HG03039 (cell line): Measurements from ENCODE around the gene ATG14.
"Not testable (repeated sequence)": the region's sequence is repeated elsewhere in the genome, so short reads cannot be mapped to it uniquely, and the experiment has no call there.

ENCODE experiments used
- ATAC-seq: cut with Tn5 transposase; IDR thresholded peaks from one replicate; pipeline ENCODE4 v1.9.1; 2021; ENCODE audit warnings: mild to moderate bottlenecking, moderate library complexity; ENCODE audit not compliant: unreplicated experiment

ATG14 gene

DNA sequence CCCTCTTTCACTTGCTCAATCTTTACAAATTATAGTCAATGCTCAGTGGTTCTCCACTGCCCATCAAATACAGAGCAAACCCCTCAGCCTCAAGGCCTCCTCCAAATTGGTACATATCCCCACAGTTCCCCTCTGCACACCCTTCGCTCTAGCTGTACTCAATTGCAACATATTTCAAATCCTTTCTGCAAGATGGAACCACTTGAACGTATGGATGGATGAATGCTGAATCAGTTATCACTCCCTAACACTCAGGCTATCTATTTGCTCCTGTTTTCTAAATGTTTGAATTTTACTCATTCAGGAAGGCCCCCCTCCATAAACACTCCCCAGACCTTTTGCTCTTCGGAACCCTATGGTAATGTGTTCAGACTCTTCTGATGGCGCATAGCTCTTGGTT is 24.5 kb downstream of the ATG14 start:
- no peak for ATAC-seq

DNA sequence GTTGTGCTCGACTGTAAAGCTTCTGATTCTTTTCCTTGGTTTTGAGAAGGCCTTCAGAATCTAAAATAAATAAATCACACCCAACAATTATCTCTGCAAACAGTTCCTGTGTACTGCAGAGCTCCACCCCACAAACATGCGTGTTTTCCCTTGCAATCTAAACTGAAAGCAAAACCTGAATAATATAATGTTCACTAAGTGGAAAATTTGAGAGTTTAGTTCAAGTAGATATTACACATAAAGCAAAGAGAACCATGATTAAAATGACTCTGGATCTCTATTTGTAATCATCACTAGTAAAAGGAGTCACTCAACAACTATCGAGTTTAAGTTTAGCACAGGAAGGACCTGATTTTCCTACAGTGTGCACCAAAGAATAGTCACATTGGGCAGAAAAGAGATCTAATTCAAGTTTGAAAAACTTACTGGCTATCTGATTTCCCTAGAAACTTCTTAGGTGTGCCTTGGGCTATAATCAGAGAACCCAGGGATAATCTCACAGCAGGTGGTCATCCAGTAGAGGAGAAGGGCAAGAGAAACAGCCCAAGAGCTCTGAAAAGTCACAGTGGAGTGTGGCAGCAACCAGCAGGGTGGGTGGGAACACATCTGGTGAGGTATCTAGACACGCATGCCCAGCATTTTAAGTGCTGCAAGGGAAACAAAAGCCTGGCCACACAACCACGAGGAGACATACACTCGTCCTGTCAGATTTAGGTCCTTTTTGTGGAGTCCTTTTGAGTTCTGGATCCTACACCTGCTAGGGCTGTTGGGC is 25.4 kb downstream of the ATG14 start:
- ATAC-seq = no peak

DNA sequence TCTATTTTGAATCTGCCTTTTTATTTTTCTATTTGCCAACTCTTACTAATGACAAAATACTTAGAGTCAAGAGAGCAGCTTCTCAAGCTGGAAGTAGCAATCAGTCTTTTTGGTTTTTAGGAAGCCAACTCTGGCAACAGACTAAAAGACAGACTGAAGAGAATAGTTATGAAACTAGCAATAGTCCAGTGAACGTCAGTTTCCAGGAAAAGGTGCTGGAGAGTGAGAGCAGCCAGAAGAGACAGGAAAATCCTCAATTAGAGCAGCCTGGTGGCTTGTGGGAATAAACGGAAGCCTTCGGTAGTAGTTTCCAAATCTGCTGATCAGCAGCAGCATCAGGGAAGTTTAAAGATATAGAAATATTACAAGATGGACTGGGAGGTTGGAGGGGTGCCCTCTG is 27.1 kb downstream of the ATG14 start:
- no peak for ATAC-seq

DNA sequence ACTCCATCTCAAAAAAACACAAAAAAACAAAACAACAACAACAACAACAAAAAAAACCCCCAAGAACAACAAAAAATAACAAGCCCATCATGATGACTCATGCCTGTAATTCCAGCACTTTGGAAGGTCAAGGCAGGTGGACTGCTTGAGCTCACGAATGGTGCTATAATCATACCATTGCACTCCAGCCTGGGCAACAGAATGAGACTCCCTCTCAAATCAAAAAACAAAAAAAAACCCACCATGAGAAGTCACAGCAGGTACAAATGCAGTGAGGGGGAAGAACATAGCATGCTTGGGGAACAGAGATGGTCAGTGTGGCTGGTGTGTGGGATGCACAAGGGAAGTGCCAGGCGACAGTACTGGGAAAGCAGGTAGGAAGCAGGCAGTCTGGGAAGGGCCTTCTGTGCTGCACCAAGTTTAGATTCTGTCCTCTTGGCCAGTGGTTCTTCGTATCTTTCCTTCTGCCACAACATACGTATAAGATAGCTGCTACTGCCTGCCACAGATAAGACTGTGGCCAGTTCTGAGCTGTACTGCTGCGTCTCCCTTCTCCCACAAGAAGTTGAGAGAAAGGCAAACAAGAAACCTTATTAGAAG is 28.0 kb downstream of the ATG14 start:
- no peak for ATAC-seq

DNA sequence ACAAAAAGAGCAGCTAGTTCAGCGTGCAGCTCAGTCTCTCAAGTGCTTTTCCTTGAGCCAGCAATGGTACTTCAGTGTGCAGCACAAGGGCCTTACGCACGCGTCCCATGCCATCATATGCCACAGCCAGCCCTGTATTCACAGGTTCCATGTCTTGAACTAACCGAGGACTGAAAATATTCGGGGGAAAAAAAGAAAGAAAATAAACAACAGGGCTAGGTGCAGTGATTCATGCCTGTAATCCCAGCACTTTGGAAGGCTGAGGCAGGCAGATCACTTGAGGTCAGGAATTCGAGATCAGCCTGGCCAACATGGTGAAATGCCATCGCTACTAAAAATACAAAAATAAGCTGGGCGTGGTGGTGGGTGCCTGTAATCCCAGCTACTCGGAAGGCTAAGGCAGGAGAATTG is 28.6 kb downstream of the ATG14 start:
- ATAC-seq = not testable (repeated sequence)

DNA sequence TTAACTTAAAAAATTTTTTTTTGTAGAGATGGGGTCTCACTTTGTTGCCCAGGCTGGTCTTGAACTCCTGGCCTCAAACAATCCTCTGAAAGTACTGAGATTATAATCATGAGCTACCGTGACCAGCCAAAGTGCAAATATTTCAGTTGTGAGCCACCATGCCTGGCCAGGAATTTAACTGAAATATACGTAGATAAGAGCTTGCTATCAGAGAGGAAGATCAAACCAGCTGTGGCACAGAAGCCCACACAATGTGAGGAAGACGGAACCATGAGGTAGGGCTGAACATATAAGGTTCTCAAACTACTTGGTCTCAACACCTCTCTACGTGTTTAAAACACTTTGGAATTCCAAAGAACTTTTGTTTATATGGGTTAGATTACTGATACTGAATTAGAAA is 29.1 kb downstream of the ATG14 start:
- no peak for ATAC-seq

DNA sequence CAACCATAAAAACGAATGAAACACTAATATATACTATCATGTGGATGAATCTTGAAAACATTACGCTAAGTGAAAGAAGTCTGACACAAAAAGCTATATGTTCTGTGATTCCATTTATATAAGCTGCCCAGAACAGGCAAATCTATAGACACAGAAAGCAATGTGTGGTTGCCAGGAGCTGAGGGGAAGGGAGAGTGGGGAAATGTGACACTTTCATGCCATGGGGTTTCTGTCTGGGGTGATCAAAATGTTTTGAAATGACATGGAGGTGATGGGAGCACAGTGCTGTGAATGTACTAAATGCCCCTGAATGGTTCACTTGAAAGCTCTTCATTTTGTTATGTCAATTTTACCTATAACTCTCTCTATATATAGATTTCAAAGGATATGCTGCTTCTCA is 30.1 kb downstream of the ATG14 start:
- ATAC-seq = no peak

DNA sequence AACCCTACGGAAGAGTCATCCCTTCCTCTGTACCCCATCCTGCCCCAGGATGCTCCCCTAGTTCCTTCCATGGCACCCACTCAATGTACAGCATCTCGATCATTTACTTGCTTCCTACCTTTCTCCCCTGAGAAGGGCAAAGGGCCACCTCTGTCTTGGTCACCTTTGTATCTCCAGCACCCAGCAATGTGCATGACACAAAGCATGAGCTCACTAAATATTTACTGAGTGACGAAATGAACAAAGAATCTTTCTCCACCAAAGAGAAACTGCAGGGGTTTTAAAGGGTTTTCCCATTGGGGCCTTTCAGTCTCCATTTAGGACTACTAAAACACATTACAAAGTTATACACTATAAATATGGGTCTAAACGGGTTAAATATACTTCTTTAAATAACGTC is 30.6 kb downstream of the ATG14 start:
- no peak for ATAC-seq

DNA sequence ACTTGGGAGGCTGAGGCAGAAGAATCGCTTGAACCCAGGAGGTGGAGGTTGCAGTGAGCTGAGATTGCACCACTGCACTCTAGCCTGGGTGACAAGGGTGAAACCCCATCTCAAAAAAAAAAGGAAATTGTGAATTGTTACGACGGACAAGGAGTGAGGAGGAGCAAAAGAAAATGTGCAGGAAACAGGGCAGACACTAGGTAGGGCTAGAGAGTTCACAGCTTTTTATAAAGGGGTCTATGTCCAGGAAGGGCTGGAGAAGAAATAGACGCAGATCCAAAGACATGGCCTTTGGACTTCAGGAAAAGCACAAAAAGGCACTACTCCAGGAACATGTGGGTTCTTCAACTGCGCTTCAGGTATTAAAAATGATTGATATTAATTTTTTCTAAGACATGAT is 34.4 kb downstream of the ATG14 start:
- no peak for ATAC-seq

DNA sequence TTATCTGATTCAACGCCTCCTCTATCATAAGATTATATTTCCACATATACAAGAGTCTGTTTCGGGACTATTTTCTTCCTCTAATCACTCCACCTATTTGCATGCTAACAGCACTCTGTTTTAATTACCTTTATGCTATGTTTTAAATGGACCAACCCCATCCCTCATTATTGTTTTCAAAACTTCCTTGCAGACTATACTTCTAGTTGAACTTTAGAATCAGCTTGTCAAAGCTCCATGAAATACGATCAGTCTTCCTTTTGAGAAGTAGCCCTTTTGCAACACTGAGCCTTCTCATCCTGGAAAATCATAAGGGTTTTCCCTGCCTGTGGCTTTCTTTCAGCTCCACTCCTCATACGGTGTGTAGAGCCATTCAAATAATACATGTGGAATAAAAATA is 36.9 kb downstream of the ATG14 start:
- no peak for ATAC-seq

DNA sequence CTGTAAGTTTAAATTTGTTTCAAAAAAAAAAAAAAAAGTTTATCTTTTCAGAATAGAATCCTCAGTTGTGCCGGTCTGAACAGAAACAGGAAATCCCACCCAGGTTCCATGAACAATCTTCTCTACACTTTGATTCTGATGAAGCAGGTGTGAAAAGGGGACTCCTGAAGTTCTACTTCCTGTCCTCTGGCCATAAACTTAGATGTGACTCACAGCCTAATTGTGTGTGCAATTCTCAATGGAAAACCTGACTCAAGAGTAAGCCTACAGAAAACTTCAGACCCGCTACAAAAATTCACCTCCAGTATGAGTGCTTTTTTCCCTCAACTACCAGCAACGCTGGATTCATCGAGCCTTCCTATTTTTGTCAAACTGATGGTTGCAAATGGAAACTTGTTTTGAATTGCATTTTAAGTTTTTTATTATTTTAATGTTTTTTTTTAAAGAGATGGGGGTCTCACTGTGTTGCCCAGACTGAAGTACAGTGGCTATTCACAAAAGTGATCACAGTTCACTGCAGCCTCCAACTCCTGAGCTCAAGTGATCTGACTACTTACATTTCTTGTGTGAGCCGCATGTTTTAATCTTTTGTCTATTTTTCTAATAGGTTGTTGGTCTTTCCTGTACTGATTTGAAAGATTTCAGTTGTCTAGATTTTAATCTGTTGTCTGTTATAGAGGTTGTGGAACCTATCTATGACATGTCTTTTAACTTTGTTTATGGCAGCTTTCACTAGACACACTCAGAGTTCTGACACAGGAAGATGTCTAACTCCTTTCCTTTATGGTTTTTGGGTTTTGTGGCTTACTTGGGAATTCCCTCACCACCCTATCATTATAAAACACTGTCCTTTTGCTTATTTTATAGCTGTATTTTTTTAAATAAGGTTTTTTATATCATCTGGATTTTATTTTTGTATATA is 37.6 kb downstream of the ATG14 start:
- no peak for ATAC-seq

DNA sequence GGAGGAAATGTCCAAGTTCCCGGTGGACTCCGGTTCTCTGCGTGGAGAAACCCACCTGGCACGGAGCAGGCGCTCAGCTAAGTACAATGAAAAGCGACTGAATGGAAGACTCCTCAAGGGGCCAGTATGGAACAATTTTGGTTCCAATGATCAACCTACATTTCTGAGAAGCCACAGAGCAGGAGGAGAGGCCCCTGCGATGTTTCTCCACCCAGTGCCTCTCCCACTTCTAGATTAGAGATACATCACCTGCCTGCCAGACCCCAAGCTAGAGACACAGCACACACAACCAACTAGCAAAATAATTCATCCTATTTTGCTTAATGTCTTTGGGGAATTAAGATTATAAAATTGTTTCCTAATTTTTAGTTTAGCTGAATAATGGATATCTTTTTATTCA is 38.8 kb downstream of the ATG14 start:
- ATAC-seq = no peak

DNA sequence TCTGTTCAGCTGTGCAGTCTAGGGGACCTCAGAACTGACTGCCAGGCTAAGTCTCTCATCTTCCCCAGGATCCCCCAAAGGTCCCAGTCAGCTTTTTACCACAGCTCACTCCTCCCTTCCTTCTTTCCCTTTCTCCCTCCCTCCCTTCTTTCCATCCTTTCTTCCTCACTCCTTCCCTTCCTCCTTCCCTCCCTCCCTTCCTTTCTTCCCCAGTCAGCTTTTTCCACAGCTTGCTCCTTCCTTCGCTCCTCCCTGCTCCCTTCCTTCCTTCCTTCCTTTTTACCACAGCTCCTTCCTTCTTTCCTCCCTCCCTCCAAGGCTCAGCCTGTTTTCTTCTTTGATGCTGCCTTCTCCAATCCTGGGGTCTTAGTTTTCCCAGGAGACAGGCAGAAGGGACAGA is 39.2 kb downstream of the ATG14 start:
- no peak for ATAC-seq

DNA sequence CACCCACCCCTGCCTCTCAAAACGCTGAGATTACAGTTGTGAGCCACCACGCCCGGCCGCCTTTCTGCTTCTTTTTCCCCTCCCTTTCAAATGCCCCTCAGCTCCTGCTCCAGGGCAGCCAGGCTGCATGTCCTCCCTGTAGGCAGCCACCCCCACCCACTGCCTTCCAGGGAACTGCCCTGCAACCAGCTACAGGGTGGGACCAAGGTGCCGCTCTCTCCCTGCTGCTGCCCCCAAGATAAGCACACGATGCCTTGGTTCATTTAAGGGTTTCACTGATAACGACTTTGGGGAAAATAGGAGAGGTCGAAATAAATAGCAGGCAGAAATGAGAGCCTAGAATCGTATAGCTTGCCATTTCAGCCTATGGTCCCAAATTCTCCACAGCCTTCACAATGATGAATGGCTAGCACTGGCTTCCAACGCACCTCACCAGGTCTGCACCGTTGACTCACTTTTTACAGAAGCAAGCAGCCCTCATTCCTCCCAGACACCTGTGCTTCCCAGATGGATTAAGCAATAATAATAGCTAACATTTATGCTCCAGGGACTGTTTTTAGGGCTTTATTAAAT is 40.7 kb downstream of the ATG14 start:
- no peak for ATAC-seq

DNA sequence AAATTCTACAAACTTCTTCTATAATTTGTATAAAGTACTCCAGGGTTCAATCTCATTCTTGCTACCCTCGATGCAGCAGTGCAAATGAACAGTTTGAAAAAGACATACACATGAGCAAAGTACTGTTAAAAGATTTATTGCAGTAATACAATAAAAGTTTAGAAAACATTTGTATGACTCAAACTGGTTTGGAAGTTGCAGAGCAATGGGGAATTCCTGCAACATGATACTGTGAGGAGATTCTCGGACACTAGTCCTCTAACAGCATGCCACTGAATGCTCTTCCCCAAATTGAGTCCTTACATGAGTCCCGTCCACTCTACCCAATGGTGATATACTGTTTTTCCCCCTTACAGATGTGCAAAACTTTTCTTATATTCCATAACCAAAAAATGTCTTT is 45.4 kb downstream of the ATG14 start:
- ATAC-seq = no peak

DNA sequence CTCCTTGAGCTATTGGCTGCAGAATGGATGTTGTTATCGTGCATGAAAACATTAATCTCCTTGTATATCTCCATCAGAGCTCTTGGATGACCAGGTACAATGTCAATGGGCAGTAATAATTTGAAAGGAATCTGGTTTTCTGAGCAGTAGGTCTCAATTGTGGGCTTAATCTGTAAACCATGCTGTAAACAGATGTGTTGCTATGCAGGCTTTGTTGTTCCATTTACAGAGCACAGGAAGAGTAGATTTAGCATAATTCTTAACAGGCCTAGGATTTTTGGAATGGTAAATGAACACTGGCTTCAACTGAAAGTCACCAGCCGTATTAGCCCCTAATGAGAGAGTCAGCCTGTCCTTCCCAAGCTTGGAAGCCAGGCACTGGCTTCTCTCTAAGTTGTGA is 50.4 kb downstream of the ATG14 start:
- ATAC-seq = no peak

DNA sequence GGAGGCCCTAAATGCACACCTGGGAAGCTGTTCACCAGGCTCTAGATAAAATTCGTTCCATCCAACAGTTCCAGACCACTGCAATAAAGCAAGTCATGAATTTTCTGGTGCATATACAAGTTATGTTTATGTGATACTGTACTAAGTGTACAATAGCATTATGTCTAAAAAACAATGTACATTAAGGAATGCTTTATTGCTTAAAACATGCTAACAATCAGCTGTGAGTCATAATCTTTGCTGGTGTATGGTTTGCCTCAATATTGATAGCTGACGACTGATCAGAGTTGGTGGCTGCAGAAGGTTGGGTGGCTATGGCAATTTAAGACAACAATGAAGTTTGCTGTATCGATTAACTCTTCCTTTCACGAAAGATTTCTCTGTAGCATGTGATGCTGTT is 52.3 kb downstream of the ATG14 start:
- no peak for ATAC-seq

DNA sequence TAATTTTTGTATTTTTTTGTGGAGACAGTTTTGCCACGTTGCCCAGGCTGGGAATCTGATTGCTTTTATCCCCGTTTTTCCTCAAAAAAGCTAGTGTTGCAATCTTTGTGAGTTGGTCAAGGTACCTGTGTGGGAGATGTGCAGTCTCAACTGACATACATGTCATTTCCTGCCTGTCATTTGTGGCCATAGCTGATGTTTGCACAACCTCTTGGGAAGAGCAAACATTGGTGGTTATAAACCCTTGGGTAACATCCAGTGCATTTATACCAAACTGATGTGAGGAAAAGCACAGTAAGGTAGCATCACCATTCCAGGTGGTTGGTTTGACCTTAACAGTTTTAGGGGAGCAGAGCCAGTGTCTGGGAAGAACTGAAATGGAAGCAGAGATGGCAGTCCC is 54.7 kb downstream of the ATG14 start:
- ATAC-seq = no peak

DNA sequence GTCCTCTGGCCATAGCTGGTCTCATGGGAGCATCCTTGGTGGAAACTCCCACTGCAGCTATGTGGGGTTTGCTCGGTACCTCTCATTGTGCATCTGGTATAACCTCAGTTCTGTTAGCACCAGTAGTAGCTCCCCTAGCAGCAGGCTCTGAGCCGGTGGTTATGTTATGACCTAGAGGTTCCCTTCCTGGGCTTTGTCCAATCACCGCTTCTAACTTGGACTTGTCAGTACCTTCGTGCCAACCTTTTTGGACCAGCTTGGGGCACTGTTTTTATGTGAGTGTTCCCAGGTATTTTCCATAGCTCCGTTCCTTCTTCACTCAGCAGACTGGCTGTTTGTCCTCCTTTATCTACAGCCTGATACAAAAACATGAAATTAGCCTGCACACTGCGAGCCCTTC is 55.7 kb downstream of the ATG14 start:
- ATAC-seq = no peak

DNA sequence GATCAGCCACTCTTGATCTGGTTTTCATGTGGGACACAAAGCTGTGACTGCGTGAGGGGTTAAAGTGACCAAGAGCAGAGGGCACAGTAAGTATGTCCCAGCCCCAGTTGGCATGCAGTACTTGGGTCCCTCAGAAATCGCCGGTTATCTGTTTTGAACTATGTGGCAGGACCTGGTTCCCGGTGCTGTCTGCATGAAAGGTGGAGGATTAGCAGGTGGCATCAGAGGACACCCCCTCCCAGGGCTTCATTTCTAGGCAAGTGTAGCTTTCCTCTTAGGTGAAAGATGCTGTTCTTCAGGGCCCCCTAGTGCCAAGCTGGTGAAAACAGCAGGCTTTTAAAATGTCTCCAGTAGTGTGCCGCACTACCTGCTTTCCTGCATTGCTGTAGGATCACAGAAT is 57.1 kb downstream of the ATG14 start:
- ATAC-seq = no peak

DNA sequence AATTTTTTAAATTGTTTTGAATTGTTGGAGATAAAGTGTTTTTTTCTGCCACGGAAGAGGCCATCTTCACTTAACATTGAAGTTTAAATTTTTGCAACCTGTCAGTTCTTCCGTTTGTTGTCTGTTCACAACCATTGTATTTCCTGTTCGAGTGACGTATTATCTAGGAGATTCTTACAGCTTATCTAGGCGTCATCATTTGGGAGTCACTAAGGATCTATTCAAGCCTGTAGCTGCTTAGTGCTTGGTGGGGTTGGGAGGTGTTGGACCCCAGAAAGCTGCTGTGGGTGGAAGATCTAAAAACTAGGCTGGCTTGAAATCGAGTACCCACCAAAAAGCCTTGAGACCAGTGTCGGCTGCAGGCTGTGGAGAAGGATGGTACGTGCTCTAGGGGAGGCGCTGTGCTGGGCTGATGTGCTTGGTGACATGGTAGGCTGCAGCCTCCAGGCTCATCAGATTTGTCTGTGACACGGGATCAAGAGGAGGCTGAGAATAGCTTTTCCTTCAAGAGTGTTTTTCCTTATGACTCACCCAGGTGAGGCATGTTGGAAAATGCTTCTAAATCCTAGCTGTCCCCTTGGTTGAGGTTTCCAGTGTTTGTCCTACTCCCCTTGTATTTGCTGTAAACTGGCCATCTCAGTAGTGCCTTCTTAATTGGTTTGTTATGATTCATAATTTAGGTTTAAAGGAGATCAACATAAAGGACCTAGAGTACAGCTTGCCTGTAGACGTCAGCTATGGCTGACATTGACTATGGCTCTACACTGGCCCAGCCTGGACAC is 57.8 kb downstream of the ATG14 start:
- ATAC-seq = no peak
